Activated CD8-positive, alpha-beta T cell treated with anti-CD3 and anti-CD28 coated beads for 36 hours (primary cell): Measurements from ENCODE around the gene HOXB2. TPM values are rescaled to one million over a fixed set of nuclear protein-coding genes. Genes with fewer than 3 reads are reported as not detected.
"Not testable (repeated sequence)": the region's sequence is repeated elsewhere in the genome, so short reads cannot be mapped to it uniquely, and the experiment has no call there.

ENCODE experiments used
- ATAC-seq: fragments of 200-7000 bp; cut with Tn5 transposase; one replicate; pipeline ENCODE4 v1.10.0; 2021; ENCODE audit warnings: mild to moderate bottlenecking, moderate library complexity
- CTCF ChIA-PET: fragments of 350-600 bp; sonication (Branson Sonifier 250); formaldehyde crosslinking; loops from one replicate; lab custom pipeline; 2021; ENCODE audit warnings: antibody characterized with exemption; lab: Charles Lee
- POLR2A ChIA-PET: fragments of 350-600 bp; sonication (Branson Sonifier 250); formaldehyde crosslinking; loops from one replicate; lab custom pipeline; 2021; ENCODE audit warnings: antibody characterized with exemption; lab: Charles Lee
- DNase-seq: peaks from one replicate; pipeline ENCODE4 v3.0.0-alpha.2; 2020
- H3K27ac Mint-ChIP-seq: one replicate; pipeline ENCODE4 v1.8.0; 2021; ENCODE audit warnings: mild to moderate bottlenecking, mixed read lengths
- H3K27me3 Mint-ChIP-seq: one replicate; pipeline ENCODE4 v1.8.0; 2021; ENCODE audit warnings: mixed read lengths
- H3K36me3 Mint-ChIP-seq: one replicate; pipeline ENCODE4 v1.8.0; 2021; ENCODE audit warnings: low read depth, mixed read lengths
- H3K4me1 Mint-ChIP-seq: one replicate; pipeline ENCODE4 v1.8.0; 2021; ENCODE audit warnings: low read depth, mixed read lengths
- H3K4me3 Mint-ChIP-seq: one replicate; pipeline ENCODE4 v1.8.0; 2021; ENCODE audit warnings: mild to moderate bottlenecking, moderate library complexity, mixed read lengths
- H3K9me3 Mint-ChIP-seq: one replicate; pipeline ENCODE4 v1.8.0; 2021; ENCODE audit warnings: mixed read lengths
- intact Hi-C: fragments of 100-400 bp; cut with micrococcal nuclease; formaldehyde crosslinking; loops from one replicate; pipeline ENCODE4 v1.10.0; 2022
- total RNA-seq, 2 experiments: library from RNA; stranded (reverse); gene quantifications; one replicate each; pipeline ENCODE4 v1.2.3, GENCODE V29; 2021
- TF ChIP-seq, protein P1 (sequence below): fragments of 200-600 bp; IDR thresholded peaks from one replicate; pipeline ENCODE4 v1.8.0; 2022; ENCODE audit warnings: antibody characterized with exemption, mild to moderate bottlenecking

Gene HOXB2
- total RNA-seq, 2 experiments from 2014 or later = 12.6 to 13.0 TPM

- CTCF ChIA-PET = interaction anchor here (0.6 to 1.4 kb wide), 8 partner anchors 12 to 164 kb away, joined by 3 to 8 read pairs (median 3); no protein-coding TSS in a partner anchor
- TF ChIP-seq, protein P1, sequence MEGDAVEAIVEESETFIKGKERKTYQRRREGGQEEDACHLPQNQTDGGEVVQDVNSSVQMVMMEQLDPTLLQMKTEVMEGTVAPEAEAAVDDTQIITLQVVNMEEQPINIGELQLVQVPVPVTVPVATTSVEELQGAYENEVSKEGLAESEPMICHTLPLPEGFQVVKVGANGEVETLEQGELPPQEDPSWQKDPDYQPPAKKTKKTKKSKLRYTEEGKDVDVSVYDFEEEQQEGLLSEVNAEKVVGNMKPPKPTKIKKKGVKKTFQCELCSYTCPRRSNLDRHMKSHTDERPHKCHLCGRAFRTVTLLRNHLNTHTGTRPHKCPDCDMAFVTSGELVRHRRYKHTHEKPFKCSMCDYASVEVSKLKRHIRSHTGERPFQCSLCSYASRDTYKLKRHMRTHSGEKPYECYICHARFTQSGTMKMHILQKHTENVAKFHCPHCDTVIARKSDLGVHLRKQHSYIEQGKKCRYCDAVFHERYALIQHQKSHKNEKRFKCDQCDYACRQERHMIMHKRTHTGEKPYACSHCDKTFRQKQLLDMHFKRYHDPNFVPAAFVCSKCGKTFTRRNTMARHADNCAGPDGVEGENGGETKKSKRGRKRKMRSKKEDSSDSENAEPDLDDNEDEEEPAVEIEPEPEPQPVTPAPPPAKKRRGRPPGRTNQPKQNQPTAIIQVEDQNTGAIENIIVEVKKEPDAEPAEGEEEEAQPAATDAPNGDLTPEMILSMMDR = no peak
- H3K36me3 Mint-ChIP-seq = no peaks in the 10 kb centered on the region
- intact Hi-C loops = no loop called here
- POLR2A ChIA-PET = interaction anchor here (0.9 kb wide), 1 partner anchor 36 kb away, joined by 3 read pairs; no protein-coding TSS in a partner anchor
- H3K4me1 Mint-ChIP-seq = peaks cover 43% of the 10 kb centered on the region
- ATAC-seq (peak; percentile 73), DNase-seq (peak; percentile 48)
- H3K9me3 Mint-ChIP-seq = no peaks in the 10 kb centered on the region
- peak overlapping the region; percentile 7 for H3K4me3 Mint-ChIP-seq
- peaks cover 1% of the 10 kb centered on the region for H3K27me3 Mint-ChIP-seq
- H3K27ac Mint-ChIP-seq = peak overlapping the region; percentile 65
These were observed 33.9 kb downstream of the HOXB2 start for GRCh38 chr17:48510761-48511604.

- peaks cover 49% of the 10 kb centered on the region for H3K4me1 Mint-ChIP-seq
- H3K4me3 Mint-ChIP-seq = no peak overlapping the region
- no peak for DNase-seq
- H3K27ac Mint-ChIP-seq = no peak overlapping the region
- ChIA-PET CTCF (interaction anchor here (0.9 to 1.1 kb wide), 2 partner anchors 33 to 98 kb away, joined by 3 read pairs; no protein-coding TSS in a partner anchor), POLR2A (no interaction called here)
- H3K36me3 Mint-ChIP-seq = no peaks in the 10 kb centered on the region
- TF ChIP-seq, protein P1 = no peak
- ATAC-seq = no peak
- no peaks in the 10 kb centered on the region for H3K9me3 Mint-ChIP-seq
- peaks cover 1% of the 10 kb centered on the region for H3K27me3 Mint-ChIP-seq
- intact Hi-C loops = no loop called here
These were observed 34.5 kb downstream of the HOXB2 start for GRCh38 chr17:48510381-48510760.

- ChIA-PET CTCF (interaction anchor here (0.9 kb wide), 1 partner anchor 32 kb away, joined by 3 read pairs; no protein-coding TSS in a partner anchor), POLR2A (interaction anchor here (0.6 kb wide), 1 partner anchor 59 kb away, joined by 3 read pairs; no protein-coding TSS in a partner anchor)
- H3K27ac Mint-ChIP-seq, intact Hi-C loops, ATAC-seq, H3K36me3 Mint-ChIP-seq, H3K4me3 Mint-ChIP-seq, H3K27me3 Mint-ChIP-seq, DNase-seq, H3K9me3 Mint-ChIP-seq: not testable (repeated sequence)
- H3K4me1 Mint-ChIP-seq = peaks cover 52% of the 10 kb centered on the region
These were observed 35.2 kb downstream of the HOXB2 start for GRCh38 chr17:48509708-48510107.

GRCh38 chr17:48506246-48506645, 38.7 kb downstream of the HOXB2 start:
- Mint-ChIP-seq H3K36me3 (no peaks in the 10 kb centered on the region), H3K9me3 (no peaks in the 10 kb centered on the region), H3K4me1 (peaks cover 23% of the 10 kb centered on the region), H3K27me3 (no peaks in the 10 kb centered on the region), H3K27ac (no peak overlapping the region), H3K4me3 (no peak overlapping the region)
- TF ChIP-seq, protein P1 = no peak
- intact Hi-C loops = no loop called here
- DNase-seq = no peak
- no peak for ATAC-seq
- POLR2A ChIA-PET = interaction anchor here (0.6 kb wide), 1 partner anchor 144 kb away, joined by 3 read pairs; no protein-coding TSS in a partner anchor
- CTCF ChIA-PET = interaction anchor here (0.9 to 2.2 kb wide), 3 partner anchors 14 to 98 kb away, joined by 3 to 9 read pairs (median 3); no protein-coding TSS in a partner anchor

DNA sequence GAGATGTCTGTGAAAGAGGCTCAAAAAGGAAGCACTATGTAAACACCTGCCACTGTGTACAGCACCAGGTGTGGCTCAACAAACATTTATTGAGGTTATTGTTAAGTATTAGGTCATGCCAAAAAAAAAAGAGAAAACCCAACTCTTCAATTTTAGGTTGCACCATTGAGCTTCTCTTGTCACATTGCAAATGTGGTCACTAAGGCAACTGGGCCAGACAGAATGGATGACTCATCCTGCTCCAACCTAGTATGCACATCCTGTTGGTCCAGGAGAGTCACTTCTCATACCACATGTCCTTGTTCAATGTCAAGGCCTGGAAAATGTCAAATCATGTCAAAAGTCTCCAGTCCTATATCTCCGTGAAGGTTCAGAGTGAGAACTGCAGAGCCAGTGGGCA, 39.1 kb downstream of the HOXB2 start:
- H3K4me1 Mint-ChIP-seq = peaks cover 20% of the 10 kb centered on the region

More for the DNA sequence above, 39.1 kb downstream of the HOXB2 start:
- H3K36me3 Mint-ChIP-seq = no peaks in the 10 kb centered on the region
- no peak overlapping the region for H3K4me3 Mint-ChIP-seq
- ChIA-PET POLR2A (interaction anchor here (0.6 kb wide), 1 partner anchor 143 kb away, joined by 3 read pairs; no protein-coding TSS in a partner anchor), CTCF (interaction anchor here (0.5 to 2.2 kb wide), 5 partner anchors 14 to 98 kb away, joined by 3 to 9 read pairs (median 3); no protein-coding TSS in a partner anchor)
- intact Hi-C loops = no loop called here
- H3K27me3 Mint-ChIP-seq = no peaks in the 10 kb centered on the region
- H3K9me3 Mint-ChIP-seq = no peaks in the 10 kb centered on the region
- no peak overlapping the region for H3K27ac Mint-ChIP-seq
- TF ChIP-seq, protein P1 = no peak
- DNase-seq (peak; percentile 71), ATAC-seq (peak; percentile 97)
